GM12874 (cell line): Measurements from ENCODE around the gene KCNK18.

Experiments
- CTCF ChIP-seq: IDR thresholded peaks from 2 replicates; pipeline ENCODE4 v1.5.1; 2011; ENCODE audit warnings: low read depth, mild to moderate bottlenecking, control low read depth, low read length, moderate library complexity; ENCODE audit not compliant: insufficient read depth

The KCNK18 gene

GRCh38 chr10:117250411-117250810 is 53.1 kb downstream of the KCNK18 start:
- no peak for TF ChIP-seq CTCF

- no peak for TF ChIP-seq CTCF
These were observed 56.6 kb downstream of the KCNK18 start for GRCh38 chr10:117253908-117254307.

GRCh38 chr10:117254338-117254737 is 57.0 kb downstream of the KCNK18 start:
- TF ChIP-seq CTCF = no peak

GRCh38 chr10:117254774-117255735 is 57.8 kb downstream of the KCNK18 start:
- TF ChIP-seq CTCF = no peak

DNA sequence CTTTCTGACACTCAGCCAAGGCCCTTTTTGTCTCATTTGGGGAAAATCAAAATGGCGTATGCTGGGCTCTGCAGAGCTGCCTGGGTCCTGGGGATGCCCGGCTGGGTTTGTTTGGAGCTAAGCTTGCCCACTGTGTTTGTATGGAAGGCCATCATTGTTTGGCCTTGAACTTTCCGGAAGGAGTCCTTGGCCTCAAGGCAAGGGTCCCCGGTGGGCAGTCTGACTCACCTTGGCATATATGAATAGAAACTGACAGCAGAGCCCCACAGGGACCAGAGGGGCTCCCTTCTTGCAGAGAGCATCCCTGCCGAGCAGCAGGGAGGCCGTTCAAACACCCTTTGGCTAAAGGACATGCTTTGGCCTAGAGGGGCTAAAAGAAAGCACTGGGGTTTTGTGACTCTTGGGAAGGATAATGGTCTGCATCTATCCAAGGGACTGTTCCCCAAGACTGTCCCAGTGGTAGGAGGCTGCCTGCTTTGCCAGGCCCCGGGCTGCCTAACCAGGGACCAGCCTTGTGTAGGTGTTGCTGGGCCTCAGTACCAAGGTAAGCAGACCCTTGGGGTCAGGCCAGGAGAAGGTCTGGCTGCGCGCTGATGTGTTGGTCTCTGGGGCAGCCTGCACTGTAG is 58.7 kb downstream of the KCNK18 start:
- no peak for TF ChIP-seq CTCF

GRCh38 chr10:117256910-117257309 is 59.6 kb downstream of the KCNK18 start:
- TF ChIP-seq CTCF = no peak

- TF ChIP-seq CTCF = no peak
These were observed 60.4 kb downstream of the KCNK18 start for GRCh38 chr10:117257721-117258120.
